ENCODE data around the gene SLCO3A1.

SLCO3A1 gene

DNA sequence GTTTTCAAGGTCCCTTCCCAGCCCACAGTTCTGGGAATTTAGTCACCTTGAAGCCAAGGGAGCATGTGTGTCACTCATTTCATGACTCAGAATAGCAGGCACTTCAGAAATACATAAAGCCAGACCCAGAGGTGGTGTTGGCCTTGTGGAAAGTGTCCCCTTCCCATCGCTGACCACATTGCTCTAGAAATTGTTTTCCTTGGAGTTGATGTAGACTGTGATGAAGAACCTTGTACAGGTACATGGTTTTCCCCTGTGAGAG, 158.8 kb downstream of the SLCO3A1 start:
- Histone ChIP-seq H2AFZ (ENCODE audit: low read depth, low read length) (no peak overlapping the region), H3K9ac (ENCODE audit: low read depth, low read length) (no peak overlapping the region), H3K79me2 (ENCODE audit: insufficient read depth, low read length) (no peaks in the 10 kb centered on the region), H3K4me2 (ENCODE audit: insufficient read depth, low read length) (no peak overlapping the region), H3K36me3 (ENCODE audit: insufficient read depth, low read length) (no peaks in the 10 kb centered on the region), H3K4me3 (ENCODE audit: low read depth in 1 of 2, low read length in 2 of 2) (no peak overlapping the region), H3K27ac (ENCODE audit: low read length) (no peak overlapping the region), H3K27me3 (ENCODE audit: insufficient read depth, low read length, poor library complexity) (peaks cover 10% of the 10 kb centered on the region), H4K20me1 (ENCODE audit: insufficient read depth, low read length) (no peaks in the 10 kb centered on the region), H3K4me1 (ENCODE audit: insufficient read depth, low read length) (no peaks in the 10 kb centered on the region), H3K9me3 (ENCODE audit: insufficient read depth, low read length, severe bottlenecking) (no peaks in the 10 kb centered on the region)
- ATAC-seq (ENCODE audit: insufficient read depth, low read depth) (no peak), DNase-seq (no peak)
- TF ChIP-seq, protein P1, sequence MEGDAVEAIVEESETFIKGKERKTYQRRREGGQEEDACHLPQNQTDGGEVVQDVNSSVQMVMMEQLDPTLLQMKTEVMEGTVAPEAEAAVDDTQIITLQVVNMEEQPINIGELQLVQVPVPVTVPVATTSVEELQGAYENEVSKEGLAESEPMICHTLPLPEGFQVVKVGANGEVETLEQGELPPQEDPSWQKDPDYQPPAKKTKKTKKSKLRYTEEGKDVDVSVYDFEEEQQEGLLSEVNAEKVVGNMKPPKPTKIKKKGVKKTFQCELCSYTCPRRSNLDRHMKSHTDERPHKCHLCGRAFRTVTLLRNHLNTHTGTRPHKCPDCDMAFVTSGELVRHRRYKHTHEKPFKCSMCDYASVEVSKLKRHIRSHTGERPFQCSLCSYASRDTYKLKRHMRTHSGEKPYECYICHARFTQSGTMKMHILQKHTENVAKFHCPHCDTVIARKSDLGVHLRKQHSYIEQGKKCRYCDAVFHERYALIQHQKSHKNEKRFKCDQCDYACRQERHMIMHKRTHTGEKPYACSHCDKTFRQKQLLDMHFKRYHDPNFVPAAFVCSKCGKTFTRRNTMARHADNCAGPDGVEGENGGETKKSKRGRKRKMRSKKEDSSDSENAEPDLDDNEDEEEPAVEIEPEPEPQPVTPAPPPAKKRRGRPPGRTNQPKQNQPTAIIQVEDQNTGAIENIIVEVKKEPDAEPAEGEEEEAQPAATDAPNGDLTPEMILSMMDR (IDR thresholded peaks at IDR 0.05; ENCODE audit: borderline replicate concordance, extremely low read depth, low read length, poor library complexity, severe bottlenecking), result no peak
- no peak for TF ChIP-seq EZH2 (IDR thresholded peaks at IDR 0.05; ENCODE audit: borderline replicate concordance, low read depth, low read length, severe bottlenecking)

GRCh38 chr15:92012881-92013280, 159.4 kb downstream of the SLCO3A1 start:
- Histone ChIP-seq H3K4me2 (ENCODE audit: insufficient read depth, low read length) (no peak overlapping the region), H2AFZ (ENCODE audit: low read depth, low read length) (no peak overlapping the region), H3K9ac (ENCODE audit: low read depth, low read length) (no peak overlapping the region), H3K27me3 (ENCODE audit: insufficient read depth, low read length, poor library complexity) (peaks cover 8% of the 10 kb centered on the region), H3K79me2 (ENCODE audit: insufficient read depth, low read length) (no peaks in the 10 kb centered on the region), H4K20me1 (ENCODE audit: insufficient read depth, low read length) (no peaks in the 10 kb centered on the region), H3K27ac (ENCODE audit: low read length) (no peak overlapping the region), H3K36me3 (ENCODE audit: insufficient read depth, low read length) (no peaks in the 10 kb centered on the region), H3K4me1 (ENCODE audit: insufficient read depth, low read length) (no peaks in the 10 kb centered on the region), H3K4me3 (ENCODE audit: low read depth in 1 of 2, low read length in 2 of 2) (no peak overlapping the region), H3K9me3 (ENCODE audit: insufficient read depth, low read length, severe bottlenecking) (no peaks in the 10 kb centered on the region)
- ATAC-seq (ENCODE audit: insufficient read depth, low read depth), result no peak
- TF ChIP-seq, protein P1 (IDR thresholded peaks at IDR 0.05; ENCODE audit: borderline replicate concordance, extremely low read depth, low read length, poor library complexity, severe bottlenecking), result no peak
- no peak for TF ChIP-seq EZH2 (IDR thresholded peaks at IDR 0.05; ENCODE audit: borderline replicate concordance, low read depth, low read length, severe bottlenecking)
- no peak for DNase-seq

- Histone ChIP-seq H3K4me1 (ENCODE audit: insufficient read depth, low read length) (no peaks in the 10 kb centered on the region), H3K36me3 (ENCODE audit: insufficient read depth, low read length) (no peaks in the 10 kb centered on the region), H3K9ac (ENCODE audit: low read depth, low read length) (no peak overlapping the region), H3K4me2 (ENCODE audit: insufficient read depth, low read length) (no peak overlapping the region), H4K20me1 (ENCODE audit: insufficient read depth, low read length) (no peaks in the 10 kb centered on the region), H2AFZ (ENCODE audit: low read depth, low read length) (no peak overlapping the region), H3K27me3 (ENCODE audit: insufficient read depth, low read length, poor library complexity) (peaks cover 8% of the 10 kb centered on the region), H3K27ac (ENCODE audit: low read length) (no peak overlapping the region), H3K79me2 (ENCODE audit: insufficient read depth, low read length) (no peaks in the 10 kb centered on the region), H3K9me3 (ENCODE audit: insufficient read depth, low read length, severe bottlenecking) (no peaks in the 10 kb centered on the region), H3K4me3 (ENCODE audit: low read depth in 1 of 2, low read length in 2 of 2) (no peak overlapping the region)
- no peak for ATAC-seq (ENCODE audit: insufficient read depth, low read depth)
- no peak for DNase-seq
- TF ChIP-seq, protein P1 (IDR thresholded peaks at IDR 0.05; ENCODE audit: borderline replicate concordance, extremely low read depth, low read length, poor library complexity, severe bottlenecking), result no peak
- no peak for TF ChIP-seq EZH2 (IDR thresholded peaks at IDR 0.05; ENCODE audit: borderline replicate concordance, low read depth, low read length, severe bottlenecking)
Measured at GRCh38 chr15:92014281-92015030, 160.9 kb downstream of the SLCO3A1 start.
